SH-SY5Y (cell line): ENCODE data around the gene ZNF124.

ENCODE experiments used
- GATA2 ChIP-seq: IDR thresholded peaks from 2 replicates; pipeline ENCODE4 v1.6.1; 2011; ENCODE audit warnings: mild to moderate bottlenecking, low read depth, low read length
- GATA3 ChIP-seq: IDR thresholded peaks from 2 replicates; pipeline ENCODE4 v1.6.1; 2011; ENCODE audit warnings: low read depth, mild to moderate bottlenecking, low read length, moderate library complexity

DNA sequence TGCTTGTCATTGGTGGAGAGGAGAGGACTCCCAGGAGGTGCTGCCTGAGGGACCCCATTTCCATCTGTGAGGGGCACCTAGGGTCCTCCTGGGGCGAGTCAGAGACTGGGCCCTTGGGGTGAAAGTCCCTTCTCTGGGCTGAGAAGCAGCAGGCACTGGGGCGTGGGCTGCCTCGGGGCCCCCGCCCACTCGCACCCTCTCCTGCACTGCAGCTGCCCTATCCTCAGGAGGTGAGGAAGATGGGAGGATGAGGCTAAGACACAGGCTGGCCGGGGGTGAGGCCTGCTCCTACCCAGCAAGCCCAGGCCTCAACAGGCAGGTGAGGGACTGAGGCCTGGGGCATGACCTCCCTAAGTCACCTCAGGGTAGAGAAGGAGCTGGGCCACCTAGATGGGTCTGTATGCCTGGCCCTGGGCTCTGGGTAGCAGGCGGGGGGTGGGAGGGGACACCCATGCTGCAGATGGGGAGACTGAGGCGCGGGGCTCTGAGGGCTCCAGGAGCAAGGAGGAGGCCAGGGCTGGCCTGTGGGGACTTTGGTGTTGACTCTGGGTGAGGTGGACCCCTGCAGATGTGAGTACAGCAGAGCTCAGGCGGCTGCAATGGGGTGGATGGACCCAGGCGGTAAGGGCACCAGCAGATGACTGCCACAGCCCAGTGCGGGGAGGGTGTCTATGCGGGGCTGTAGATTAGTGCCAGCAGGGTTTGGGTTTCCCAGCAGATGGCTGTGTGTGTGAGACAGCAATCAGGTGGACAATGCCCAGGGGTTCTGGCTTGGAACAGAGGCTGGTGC, 57.3 kb downstream of the ZNF124 start:
- TF ChIP-seq GATA3 (no peak), GATA2 (no peak)
